GM08714 (cell line): ENCODE results near the gene BTBD17.

ENCODE experiments used
- H3K4me3 ChIP-seq: fragments of 200-500 bp; sonication (Bioruptor generic); 2 replicates; pipeline ENCODE4 v1.5.1; 2014; ENCODE audit warnings: mild to moderate bottlenecking, low read length, inconsistent platforms
- ZNF274 ChIP-seq: IDR thresholded peaks from 2 replicates; pipeline ENCODE4 v1.6.1; 2012; ENCODE audit warnings: mild to moderate bottlenecking, low read depth, low read length

The BTBD17 gene

DNA sequence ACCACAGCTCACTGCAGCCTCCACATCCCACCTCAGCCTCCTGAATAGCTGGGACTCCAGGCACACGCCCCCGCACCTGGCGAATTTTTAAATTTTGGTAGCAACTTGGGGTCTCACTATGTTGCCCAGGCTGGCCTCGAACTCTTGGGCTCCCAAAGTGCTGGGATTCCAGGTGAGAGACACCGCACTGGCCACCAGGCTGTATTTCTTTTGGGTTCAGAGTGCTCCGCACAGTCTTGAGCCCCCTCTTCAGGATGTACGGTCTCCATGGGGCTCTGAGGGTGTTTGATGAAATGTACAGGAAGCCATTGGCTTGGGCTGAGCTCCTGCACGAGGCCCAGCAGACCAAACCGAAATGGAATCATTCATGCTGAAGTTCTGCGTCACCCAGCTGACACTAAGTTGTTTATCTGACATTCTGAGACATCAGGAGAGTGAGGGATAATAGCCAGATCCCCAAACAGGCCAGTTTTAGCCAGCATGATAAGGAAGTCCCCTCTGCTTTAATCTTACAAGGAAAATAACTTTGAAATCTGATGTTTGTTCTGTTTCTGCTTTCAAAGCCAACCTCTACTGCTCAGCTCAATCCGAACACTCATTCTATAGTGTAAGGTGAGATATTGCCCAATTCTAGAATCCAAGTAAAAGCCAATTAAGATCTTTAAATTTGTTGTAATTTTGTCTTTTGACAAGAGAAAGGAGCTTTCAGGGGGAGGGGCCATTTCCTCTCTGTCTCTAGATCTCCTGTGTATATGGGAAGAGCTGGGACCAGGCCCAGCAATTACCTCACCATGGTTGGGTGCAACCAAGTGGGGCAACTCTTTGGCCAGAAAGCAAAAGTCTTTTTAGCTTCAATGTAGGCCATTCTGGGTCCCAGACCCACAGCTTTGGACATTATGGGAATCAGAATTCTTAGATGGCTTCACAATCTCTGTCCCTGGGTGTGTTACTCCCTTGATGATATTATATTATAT lies 29.3 kb upstream of the BTBD17 start:
- no peak for TF ChIP-seq ZNF274
- H3K4me3 ChIP-seq: no peak overlapping the region

DNA sequence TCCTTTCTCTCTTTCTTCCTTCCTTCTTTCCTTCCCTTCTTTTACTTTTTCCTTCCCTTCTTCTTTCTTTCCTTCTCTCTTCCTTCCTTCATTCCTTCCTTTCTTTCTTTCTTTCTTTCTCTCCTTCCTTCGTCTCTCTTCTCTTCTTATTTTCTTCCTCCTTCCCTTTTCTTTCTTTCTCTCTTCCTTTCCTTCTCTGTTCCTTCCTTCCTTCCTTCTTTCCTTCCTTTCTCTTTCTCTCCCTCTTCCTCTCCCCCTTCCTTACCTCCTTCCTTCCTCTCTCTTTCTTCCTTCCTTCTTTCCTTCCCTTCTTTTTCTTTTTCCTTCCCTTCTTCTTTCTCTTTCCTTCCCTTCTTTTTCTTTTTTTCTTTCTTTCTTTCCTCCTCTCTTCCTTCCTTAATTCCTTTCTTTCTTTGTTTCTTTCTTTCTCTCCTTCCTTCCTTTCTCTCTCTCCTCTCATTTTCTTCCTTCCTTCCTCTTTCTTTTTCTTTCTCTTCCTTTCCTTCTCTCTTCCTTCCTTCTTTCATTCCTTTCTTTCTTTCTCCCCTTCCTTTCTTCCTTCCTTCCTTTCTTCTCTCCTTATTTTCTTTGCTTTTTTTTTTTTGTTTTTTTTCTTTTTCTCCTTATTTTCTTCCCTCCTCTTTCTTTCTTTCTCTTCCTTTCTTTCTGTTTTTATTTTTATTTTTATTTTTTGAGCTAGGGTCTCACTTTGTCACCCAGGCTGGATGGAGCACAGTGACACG lies 28.4 kb upstream of the BTBD17 start:
- H3K4me3 ChIP-seq: no peak overlapping the region
- TF ChIP-seq ZNF274: no peak

DNA sequence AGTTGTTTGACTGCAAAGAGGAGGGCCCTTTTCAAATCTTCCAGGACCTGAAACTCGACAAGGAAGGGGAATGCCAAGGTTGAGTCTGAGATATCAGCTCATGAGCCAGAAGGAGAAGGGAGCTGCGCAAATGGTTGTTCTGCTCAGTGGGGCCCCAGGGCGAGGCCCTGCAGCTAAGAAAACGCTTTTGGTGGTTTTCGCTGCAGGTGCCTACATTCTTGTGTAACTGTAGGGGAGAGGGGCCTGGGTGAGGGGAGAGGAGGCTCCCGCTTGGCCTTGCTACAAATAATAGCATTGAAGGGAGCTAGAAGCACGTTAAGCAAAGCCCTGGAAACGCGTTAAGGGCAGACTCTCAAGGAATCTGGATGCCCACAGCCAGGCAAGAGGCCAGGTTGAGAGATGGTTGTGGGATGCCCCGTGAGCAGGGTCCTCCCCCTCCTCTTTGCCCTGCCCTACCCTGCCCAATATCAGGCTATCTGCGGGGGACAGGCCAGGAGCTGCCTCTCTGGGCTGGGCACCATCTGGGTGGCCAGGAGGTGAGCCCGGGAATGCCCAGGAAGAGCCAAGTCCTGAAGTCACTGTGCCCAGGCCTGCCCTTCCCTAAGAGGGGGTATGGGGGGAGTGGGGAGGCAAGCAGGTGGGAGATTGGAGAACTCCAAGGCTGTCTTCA lies 27.6 kb upstream of the BTBD17 start:
- H3K4me3 ChIP-seq: no peak overlapping the region
- TF ChIP-seq ZNF274: no peak

DNA sequence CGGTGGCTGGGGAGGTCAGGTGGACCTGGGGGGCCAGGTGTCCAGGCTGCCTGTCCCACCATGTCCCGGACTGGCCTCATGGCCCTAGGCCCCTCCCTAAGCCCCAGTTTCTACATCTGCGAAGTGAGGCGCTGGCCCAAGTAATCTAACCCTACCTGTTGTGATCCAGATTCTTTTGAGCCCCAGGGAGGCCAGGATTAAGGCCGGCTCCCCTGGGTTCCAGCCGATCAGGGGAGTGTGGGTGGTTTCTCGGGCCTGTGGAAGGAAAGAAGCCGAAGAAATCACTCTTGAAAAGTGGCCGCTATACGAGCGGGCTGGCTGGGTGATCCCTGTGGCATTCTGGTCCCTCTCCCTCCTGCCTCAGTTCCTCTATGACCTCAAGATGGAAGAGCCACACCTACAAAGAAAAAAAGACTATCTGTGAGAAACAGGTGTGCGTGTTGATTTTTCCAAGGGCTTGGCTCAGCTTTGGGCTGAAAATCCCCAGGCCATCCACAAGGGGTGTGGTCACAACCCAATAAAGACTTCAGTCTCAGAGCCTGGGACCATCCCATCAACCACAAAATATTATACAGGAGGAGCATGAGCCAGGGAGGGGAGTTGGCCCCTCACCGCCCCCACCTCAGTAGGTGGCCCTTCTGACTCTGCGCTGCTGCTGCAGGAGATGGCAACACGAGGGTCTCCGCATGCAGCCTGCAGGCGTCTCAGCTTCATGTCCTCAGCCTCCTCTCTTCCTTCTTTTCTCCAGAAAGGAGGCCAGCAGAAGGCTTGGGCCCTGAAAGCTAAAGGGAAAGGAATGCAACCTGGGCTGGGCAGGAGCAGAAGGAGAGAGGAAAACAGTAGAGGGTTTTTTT lies 25.9 kb upstream of the BTBD17 start:
- no peak for TF ChIP-seq ZNF274
- no peak overlapping the region for H3K4me3 ChIP-seq

DNA sequence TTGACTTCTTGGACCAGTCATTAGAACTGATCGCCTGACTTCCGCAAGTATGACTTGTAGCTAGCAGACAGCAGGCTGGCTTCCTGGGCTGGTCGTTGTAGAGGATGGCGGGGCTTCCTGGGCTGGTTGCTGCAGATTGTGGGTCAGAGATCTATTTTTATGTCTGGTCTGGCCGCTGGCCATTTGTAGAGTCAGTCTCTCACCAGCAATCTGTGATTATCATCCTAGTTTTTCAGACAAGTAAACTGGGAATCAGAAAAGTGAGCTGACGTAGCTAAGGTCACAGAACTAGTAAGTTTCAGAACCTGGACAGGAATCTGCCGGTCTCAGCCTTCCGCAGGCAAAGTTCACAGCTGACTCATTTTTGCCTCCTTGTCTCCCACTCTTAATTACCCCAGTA lies 24.7 kb upstream of the BTBD17 start:
- no peak for TF ChIP-seq ZNF274
- no peak overlapping the region for H3K4me3 ChIP-seq

DNA sequence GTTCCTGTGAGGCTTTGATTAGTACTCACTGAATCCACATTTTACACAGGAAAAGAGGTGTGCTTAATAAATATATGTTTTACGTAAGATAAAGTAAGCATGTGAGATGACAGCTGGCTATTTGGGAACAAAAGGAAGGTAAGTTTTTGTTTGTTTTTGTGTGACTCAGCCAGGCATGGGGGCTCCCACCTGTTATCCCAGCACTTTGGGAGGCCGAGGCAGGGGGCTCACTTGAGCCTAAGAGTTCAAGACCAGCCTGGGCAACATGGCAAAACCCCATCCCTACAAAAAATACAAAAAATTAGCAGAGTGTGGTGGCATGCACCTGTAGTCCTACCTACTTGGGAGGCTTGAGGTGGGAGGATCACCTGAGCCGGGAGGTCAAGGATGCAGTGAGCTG lies 23.5 kb upstream of the BTBD17 start:
- no peak for TF ChIP-seq ZNF274
- H3K4me3 ChIP-seq: no peak overlapping the region

DNA sequence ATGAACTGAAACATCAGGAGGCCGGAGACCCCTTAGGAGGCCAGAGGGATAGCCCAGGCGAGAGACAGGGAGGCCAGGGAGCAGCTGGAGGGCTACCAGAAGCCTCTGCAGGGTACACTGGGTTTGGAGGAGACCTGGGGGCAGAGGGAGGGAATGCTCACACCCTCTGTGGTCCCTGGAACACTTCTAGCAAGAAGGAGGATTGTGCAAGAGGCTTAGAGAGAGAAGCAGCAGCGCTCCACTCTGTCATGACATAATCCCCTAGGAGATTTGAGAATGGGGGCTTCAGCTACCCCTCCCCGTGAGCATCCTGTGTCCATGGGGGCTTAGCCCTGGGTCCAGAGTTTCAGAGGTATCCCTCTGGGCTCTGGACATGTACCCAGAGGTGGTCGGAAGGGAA lies 21.5 kb upstream of the BTBD17 start:
- no peak for TF ChIP-seq ZNF274
- H3K4me3 ChIP-seq: no peak overlapping the region

DNA sequence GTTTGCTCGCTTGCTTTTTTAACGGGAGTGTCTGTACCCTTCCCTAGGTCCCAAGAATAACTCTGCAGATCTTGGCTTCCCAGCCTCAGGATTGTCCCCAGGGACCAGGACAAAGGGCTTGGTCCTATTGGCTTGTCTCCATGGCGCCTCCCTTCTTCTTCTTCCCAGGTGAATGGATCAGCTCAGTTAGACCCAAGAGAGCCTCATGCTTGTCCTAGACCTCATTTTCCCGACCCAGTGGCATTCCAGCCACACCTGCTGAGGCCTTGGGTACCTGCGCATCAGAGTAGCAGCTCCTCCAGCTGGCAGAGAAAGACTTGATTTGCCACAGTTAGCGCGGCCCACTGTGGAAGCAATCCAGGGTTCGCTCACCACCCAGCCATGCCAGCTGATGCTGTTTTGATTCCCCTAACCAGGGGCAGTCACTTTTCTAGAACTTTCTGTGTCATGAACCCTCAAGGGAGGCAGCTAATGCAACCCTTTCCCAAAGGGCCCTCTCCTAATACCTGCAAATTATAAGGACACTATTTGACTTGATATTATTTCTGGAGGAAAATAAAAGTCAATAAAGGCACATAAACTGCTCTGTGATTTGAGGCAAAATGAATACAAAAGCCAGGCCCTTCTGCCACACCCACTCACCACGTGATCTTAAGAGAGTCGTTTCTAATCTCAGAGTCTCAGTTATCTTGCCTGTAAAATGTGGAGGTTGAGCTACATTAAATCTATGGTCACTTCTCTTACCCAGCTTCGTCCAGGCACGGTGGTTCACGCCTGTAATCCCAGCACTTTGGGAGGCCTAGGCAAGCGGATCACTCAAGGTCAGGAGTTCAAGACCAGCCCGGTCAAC lies 19.5 kb upstream of the BTBD17 start:
- no peak for TF ChIP-seq ZNF274
- no peak overlapping the region for H3K4me3 ChIP-seq

DNA sequence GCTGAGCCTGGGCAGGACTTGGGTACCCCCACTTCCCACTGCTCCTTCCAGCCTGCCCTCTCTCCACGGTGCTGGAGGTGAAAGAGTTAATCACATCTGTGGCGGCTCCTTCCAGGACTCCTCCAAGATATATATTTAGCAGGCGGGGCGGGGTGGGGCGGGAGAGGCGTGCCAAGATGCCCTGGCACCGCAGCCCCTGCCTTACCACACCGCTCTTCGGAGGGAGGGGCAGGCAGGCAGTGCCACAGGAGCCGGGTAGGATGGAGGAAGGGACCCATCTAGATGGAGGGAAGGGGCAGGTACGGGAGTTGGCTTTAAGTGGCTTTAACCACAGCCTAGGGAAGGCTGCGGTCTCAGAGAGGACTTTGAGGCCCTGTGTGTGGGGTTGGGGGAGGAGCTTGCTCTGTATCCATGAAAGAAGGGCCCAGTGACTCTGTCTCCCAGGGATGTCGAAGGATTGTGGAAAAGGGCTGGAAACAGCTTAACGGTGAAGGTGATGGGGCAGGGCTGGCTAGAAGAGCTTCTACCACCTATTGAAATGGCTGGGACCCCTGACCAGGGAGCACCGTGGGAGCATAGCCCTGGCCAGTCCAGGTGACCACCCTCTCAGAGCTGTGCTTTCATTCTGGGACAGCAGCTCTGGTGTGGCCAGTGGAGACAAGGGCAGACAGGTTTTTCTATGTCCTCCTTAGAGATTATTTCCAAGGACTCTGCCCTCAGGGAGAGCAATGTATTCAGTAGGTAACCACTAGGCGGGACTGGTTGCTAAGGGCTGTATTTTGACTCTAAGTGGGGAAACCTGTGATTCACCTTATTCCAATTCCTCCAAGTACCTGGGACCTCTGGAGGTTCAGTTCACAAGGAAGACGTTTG lies 18.7 kb upstream of the BTBD17 start:
- no peak overlapping the region for H3K4me3 ChIP-seq
- no peak for TF ChIP-seq ZNF274

DNA sequence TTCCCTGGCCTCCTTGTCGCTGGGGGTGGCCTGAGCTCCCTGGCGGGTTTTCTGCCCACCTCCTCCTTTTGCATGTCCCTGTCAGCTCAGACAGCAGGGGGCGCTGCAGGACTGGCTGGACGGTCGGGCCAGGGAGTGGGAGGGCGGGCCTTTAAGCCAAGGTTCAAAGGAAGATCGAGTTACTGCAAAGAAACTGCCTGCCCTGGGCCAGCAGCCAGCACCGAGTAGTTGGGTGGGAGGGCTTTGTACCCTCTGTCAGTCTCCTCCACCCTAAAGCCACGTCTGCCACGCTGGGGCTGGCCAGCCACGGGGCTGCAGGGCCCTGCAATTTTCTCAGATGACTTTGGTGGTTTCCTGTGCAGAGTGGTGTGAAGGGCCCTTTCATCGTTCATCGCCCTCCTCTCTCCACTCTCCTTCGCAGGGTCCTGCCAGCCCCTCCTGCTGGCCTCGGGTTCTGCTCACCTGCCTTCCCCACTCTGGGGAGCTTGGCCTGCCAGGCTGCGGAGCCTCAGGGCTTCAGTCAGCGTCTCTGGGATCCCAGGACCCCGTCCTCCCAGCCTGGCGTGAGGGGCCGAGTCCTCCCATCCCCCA lies 17.9 kb upstream of the BTBD17 start:
- H3K4me3 ChIP-seq: no peak overlapping the region
- TF ChIP-seq ZNF274: no peak

DNA sequence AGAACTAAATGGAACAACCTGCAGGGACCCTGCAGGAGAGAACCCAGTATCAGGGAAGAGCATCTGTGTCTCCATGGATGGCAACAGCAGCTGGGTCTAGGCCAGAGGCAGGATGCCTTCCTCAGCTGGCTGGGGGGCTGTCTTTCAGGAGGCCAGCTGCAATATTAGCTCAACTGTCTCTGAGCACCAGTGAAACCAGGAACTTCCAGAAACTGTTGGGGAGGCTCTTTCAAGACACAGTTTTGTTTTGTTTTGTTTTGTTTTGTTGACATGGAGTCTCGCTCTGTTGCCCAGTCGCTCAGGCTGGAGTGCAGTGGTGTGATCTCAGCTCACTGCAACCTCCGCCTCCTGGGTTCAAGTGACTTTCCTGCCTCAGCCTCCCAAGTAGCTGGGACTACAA lies 13.2 kb upstream of the BTBD17 start:
- TF ChIP-seq ZNF274: no peak

More for the DNA sequence above, 13.2 kb upstream of the BTBD17 start:
- no peak overlapping the region for H3K4me3 ChIP-seq
